Left renal cortex interstitium (tissue), 4 donors: ENCODE results near the gene PPP1R9B. TPM values are rescaled to one million over a fixed set of nuclear protein-coding genes. Genes with fewer than 3 reads are reported as not detected.

Experiments
- DNase-seq, 4 donors: peaks; one replicate each; pipeline ENCODE4 v3.0.0-alpha.2; 2013; ENCODE audit warnings: low read depth in 4 of 4, low spot score in 2 of 4, missing footprints in 1 of 4
- polyA plus RNA-seq, 4 donors: library from polyadenylated mRNA; unstranded; fragments of 120-200 nt; gene quantifications; one replicate each; pipeline ENCODE4 v1.2.1, GENCODE V29; 2013; ENCODE audit not compliant: insufficient read length in 4 of 4

The PPP1R9B gene
- polyA plus RNA-seq, 4 donors = 44.8 to 55.2 (median 47.6) TPM

DNA sequence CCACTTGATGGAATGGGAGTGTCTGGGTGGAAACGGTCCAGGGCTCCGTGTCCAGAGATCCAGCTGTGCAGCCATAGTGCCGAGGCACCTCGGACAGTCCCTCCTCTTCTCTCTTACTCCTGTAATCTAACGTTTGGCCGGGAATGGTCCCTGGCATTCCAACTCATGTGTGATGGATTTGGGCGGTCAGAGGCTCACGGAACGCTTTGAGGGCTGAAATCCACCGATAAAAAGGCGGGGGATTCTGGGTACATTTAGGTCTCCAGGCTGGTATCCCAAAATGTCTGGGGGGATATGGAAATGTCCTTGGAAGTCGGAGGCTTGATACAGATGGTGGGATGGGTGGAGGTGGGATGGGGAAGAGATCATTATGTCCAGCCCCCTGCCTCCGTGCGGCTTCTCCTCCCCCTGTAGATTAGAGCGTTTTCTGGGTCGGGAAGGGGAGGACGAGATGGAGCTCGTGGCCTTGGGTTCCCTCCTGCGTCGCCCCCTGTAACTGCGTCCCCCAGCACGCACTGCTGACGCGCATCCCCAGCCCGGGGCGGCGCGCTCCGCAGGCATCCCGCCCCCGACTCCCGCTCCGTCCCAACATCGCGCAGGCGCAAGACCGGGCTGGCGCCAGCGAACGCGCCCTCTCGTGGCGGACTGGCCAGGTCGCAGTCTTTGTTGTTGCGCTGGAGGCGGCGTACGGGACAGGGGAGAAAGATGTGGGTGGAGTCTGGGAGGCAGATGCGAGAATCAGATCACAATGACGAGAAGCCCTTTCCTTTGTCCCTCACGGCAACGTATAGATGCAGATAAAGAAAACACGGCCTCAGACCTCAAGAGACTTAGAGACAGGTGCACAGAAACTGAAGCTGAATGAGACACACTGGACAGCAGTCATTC, 10.8 kb upstream of the PPP1R9B start:
- peak; percentile 74 to 91 (median 85) for DNase-seq

DNA sequence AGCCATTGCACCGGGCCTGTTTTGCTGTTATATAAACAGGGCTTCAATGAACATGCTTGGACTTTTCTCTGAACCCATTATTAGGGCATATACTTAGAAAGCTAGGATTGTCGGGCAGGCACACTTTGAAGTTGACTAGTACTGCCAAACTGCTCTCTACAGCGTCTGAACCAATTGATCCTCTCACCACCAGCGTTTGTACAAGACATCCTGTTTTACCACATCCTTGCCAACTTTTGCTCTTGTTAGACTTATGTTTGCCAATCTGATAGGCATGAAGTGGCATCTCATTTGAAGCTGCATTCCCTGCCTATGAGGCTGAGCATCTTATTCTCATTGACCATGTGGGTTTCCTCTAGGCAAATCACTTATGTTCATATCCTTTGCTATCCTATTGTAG, 7.4 kb upstream of the PPP1R9B start:
- DNase-seq = no peak

DNA sequence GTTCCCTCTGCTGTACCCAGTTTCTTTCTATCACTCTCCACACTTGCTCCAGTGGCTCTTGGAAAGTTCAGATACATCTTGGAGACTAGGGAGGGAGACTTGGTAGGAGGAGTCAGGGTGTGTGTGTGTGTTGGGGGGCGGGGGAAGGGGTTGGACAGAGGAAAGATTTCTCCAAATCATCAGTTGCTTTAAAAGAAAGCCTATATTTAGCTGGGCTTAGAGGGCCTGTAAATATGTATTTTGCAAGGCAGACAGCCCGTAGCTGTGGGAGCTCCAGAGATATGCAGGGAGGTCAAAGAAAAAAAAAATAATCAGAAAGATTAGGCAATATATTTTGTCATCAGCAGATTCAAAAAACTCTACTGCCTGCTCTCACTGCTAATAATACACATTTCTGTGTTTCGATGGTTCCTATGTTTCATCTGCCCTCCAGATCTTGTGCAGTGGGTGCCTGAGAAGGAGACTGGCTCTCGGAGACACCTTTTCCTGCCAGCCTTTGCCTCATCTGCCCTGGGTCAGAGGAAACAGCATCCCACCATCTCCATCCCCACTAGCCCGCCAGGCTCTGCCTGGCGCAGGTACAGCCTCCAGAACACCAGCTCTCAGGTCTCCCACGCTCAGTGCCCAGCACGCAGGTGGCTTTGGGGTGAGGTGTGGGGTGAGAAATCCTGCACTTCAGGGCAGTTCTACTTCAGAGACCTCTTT, 4.8 kb upstream of the PPP1R9B start:
- no peak for DNase-seq

DNA sequence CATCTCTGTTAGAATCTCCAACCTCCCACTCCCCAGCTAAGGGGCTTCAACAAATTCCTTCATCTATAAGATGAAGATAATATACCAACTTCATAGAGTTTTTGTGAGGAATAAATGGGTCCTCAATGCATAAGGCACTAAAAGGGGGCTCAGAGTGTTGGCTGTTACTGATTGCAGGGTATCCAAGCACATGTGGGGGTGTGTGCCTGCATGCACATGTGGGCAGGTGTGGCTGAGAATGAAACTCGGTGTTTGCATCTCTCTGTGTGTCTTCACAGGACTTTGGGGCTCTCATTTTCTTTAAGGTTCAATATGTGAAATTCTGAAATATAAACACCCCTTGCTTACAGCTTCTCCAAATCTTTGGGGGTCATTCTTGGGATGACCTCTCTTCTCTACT, 4.1 kb upstream of the PPP1R9B start:
- no peak for DNase-seq

DNA sequence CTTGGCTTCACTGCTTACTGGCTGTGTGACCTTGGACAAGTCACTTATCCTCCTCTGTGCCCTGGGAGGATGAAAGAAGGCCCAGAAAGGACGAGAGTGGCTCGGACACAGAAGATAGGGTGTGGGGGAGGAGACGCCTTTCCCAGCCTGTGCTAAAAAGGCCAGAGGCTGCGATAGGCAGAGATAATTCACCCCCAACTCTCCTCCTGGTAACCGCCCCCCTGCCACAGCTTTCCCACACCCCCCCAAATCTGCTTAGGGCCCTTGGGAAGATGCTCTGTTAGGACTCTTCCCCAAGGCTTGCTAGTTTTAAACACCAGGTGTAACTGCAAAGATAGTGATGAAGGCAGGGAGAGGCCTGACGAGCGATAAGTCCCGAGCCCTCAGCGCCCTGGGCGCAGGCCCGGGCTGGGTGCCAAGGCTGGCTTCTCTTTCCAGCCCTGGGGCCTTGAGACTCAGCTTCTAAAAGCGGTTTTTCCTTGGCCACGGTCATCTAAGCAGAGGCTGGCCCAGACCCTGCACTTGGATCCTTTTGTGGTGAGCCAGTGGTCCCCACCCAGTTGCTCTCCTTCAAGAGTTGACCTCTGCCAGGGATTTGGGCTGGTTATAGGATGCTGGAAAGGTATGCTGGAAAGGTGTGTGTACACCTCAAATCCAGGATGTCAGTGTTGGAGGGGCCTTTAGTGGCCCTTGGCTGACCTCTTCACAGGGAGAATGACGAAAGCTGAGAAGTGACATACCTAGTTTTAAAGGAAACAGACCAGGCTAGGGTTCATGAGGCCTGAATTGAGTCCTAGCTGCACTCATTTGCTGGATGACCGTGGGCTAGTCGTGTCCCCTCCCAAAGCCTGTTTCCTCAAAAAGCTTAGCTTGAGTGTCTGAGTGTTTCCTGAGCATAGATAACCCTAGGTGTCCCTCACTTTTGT, 3.4 kb upstream of the PPP1R9B start:
- DNase-seq = no peak

DNA sequence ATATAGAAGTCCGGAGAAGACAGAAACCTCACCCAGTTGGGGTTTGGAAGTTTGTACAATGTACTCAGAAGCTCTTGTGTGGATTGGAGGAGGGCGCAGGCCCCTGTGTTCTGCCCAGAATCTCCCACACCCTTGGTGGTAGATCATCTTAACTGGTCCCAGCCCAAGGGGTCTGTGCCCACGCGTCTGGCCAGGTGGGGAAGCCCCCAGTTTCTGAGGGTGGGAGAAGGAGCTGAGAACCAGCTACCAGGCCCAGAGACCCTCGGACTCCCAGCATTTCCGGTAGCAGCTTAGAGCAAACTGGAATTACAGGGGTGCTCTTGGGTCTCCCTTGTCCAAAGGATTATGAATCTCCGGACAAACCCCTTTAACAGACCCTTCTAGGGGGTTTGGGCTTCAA, 2.3 kb upstream of the PPP1R9B start:
- no peak for DNase-seq

DNA sequence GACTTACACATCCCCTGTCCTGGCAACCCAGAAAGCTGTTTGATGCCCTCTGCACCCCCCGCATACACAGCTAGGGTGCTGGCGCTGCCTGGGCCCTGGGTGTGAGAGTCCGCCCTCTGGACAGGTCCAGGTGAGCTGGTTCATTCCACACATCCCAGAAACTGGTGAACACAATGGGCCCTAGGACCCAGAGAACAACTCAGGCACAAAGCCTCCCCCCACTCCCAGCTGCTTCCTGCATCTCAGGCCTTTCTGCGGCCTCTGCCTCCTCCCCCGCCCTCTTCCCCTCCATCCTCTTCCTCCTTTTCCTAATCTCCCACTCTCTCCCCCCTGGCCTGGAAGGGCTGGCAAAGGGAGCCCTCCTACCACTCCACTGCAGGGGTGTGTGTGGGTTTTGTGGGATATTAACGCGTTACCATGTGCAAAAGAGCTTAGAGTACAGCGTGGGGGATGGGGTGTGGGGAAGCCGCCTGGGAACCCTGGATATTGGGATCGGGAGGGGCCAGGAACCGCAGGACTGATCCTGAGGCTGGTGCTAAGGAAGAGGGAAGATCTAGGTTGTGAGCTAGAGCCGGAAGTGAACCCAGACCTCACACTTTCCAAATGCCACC, 1.6 kb upstream of the PPP1R9B start:
- DNase-seq = peak in 3 of 4 donors; percentile 81 to 89 (median 82)

DNA sequence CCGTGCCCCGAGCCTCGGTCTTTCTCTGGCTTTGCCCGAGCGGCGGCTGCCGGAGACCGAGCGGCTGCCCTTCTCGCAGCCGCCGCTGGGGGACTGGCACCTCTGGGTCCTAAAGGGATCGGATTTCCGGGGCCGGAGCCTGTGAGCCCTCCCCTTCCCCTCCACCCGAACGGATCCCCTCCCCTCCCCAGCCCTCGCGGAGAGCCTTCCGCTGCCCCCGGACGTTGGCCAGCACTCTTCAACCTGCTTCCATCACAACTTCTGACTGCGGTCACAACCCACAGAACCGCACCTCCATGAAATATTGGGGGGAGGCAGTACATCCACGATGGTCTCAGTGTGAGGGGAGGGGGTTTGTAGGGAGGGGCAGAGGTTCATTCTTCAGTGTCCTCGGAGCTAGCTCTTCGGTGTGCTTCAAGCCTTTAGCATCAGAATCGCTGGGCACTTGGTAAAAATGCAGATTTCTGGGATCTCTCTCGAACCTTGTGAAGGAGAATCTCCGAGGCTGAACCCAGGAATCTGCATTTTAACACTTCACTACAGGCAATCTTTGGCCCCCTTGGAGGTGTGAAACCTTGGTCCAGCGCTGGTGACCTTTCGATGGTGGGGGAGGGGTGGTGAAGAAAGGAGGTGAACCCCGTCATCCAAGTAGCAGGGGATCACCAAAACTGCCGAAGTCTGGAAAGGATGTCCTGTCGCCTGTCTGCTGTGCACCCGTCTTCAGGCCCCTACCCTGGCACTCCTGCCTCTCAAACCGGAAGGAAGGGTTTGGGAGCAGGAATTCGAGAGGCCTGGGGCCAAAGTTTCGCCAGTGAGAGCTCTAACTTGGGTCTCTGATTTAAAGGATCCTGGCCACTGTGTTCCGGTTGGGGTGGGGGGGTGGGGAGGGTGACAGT, 812 bp upstream of the PPP1R9B start:
- peak in 2 of 4 donors; percentile 70 to 79 for DNase-seq

DNA sequence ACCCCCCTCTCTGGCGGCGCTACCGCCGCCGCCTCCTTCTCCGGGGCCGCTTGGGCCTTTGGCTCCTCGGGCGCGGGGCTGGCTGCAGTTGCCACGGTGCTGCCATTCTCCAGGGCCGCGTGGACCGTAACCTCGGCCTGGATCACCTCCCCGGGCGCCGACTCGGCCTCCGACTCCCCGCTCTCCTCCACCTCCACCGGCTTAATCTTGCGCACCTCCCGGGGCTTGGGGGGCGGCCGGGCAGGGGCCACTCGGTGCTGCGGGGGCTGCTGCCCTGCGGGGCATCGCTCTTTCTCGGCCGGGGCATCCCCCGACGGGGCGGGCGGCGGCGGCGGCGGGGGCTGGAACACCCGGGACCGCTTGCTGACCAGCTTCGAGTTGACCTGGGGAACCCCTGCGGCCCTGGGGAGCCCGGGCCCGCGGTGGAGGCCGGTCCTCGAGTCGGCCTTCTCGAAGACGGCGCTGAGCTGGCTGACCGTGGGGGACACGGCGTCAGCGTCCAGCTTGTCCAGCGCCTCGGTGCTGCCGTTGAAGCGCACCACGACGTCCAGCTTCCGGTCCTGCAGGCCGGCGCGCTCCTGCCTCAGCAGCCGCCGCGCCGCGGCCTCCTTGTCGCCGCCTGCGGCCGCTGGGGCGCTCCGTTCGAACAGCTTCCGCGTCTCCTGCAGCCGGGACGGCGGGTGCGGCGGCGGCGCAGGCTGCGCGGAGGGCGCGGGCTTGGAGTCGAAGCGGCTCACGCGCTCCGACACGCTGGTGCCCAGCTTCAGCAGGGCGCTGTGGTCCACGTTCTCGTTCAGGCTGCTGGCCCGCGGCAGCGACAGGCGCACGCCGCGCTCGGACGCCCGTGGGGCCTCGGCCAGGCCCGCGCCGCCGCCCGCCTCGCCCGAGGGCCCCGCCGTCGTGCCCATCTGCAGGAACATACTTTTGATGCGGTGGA, 792 bp downstream of the PPP1R9B start:
- DNase-seq = no peak

DNA sequence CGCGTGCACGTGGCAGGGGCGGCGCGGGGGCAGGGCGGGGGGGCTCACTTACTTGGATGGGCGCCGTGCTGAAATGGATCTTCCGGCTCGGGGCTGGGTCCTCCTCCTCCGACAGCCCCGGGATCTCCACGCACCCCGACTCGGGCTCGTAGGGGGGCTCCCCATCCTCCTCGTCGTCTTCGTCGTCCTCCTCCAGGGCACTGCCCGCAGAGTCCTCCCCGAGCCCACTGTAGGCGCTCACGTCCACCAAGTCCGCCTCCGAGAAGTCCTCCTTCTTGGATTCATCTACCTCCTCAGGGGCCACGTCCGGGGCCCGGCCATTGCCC, 1.4 kb downstream of the PPP1R9B start:
- DNase-seq = no peak

DNA sequence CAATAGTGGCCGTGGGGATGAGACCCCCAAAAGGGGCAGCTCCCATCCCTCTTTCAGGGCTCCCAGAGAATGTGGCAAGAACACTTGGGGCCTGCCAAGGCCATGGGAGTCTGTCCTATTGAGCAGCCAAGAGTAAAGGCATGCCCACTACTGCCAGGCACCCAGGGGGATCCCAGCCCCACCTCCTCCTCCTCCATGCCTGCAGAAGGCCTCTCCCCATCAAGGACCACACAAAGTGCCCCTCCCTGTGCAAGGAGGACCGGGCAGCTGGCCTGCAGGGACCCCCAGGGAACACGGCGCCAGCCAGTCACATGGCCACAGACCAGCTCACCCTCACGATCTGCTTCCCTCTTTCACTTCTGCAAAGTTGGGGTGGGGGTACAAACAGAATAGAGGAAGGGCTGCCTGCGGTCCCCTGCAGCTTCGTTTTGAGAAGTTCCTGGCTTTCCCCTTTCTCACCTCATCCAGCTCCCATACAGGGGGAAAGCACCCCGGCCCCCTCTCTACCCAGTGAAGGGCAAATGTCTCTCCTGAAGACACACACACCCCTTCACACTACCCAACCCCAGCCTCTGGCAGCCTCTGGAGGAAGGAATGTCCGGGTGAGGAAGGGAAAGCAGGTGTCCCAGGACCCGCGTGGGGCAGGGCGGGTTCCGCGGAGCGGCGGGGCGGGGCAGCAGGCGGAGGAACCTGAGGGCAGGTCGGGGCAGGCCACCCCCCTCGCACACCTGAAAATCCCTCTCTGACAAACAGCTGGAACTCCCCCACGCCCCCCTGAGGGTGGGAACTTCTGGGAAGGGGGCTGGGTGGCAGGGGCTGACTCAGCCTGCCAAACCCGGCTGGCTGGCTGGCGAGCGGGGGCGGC, 2.0 kb downstream of the PPP1R9B start:
- no peak for DNase-seq

DNA sequence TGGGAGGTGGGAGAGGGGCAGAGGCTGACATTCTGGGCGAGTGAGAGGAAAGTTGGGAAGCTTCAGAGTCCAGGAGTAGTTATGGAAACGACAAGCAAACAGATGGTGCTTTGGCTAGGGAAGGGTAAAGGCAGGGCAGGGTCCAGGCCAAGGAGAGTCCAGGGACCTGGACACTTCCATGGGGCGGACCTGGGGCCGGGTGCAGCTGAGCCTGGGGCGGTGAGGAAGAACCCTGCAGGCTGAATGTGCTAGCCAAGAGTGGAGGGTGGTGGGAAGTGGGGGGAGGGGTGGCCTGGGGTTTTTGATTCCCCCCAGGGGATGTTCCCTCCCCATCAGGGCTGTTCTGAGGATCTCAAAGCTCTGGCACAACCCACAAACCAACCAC, 2.6 kb downstream of the PPP1R9B start:
- DNase-seq = no peak

DNA sequence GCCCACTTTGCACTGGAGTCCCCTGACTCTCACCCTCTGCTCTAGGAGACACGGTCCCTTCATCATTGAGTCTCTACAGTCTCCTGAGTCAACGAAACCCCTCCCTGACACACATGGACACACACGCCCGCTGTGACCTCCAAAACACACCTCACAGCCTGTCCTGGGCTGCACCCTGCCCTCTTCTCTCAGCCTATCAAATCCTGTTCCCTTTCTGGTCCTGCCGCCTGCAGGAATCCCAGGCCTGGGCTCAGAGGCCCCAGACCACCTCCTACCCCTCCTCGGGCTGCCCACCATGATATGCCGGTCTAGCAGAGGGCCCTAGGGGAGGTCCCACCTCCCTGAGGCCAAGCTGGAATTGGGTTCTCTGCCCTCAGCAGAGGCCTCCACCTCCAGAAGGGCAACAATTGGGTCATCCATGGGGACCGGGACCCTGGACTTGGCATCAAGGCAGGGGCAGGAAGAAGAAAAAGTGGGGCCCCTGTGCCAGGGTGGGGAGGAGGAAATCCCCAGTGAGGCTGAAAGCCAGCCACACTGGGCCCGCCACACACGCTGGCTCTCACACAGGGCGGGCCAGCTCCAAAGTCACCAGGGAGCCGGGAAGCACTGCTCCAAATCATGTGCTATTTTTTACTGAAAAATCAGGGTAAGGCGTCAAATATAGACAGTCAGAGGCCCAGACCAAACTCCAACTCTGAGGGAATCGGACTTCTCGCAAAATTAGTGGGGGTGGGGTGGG, 3.4 kb downstream of the PPP1R9B start:
- no peak for DNase-seq

DNA sequence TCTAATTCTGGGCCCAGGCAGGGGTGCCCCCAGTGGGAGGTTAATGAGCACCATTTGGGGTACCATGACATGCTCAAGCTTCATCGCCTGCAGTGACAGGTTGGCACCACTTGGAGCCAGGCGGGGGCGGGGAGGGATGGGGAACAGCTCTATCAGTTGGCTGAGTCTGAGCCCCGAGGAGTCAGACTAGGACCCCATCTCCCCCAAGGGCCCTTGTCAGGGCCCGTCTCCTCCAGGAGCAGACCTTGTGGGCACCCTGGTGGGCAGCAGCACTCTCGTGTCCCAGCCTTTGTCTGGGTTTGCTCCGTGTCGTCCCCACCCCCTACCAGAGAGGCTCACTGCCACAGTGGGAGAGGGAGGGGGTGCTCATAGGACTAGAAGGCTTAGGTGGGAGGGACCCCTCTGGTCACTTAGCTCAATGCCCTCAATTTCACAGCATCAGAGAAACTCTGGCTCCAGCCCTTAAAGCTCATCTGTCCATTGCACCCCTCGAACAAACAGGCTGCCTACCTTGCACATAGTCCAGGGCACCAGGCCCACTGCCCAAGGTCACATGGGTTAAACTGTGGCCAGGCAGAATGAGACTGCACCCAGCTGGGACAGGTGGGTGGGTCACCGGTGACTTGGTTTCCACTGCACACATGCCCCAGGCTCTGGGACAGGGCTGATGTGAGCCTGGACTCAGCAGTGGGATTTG, 4.1 kb downstream of the PPP1R9B start:
- DNase-seq = no peak

DNA sequence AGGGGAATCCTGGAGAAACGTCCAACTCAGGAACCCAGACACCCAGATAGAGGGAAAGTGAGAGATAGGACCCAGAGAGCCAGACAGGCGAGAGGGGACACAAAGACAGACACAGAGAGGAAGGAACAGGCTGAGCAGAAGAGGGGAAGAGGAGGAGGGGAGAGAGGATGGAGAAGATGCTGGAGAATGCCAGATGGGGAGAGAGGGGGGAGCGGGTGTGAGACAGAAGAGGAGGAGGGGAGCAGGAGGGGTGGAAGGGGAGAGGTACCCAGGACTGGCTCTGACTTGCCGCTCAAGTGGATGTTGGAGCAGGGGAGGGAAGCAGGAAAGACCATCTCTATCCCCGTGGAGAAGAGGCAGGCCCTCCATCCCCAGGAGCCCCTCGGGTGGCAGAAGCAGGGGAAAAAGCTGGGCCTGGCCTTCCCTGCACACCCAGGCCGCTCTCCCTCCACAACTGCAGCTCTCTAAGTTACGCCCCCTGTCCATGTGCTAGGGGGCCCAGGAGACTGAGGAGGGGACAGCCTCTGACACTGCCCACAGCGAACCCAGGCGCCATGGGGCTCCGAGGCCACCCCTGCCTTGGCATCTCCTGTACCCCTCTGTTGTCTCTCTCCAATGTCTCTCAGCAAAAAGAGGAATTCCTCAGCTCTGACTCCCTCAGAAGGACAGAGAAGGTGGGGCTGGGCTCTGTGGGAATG, 4.8 kb downstream of the PPP1R9B start:
- no peak for DNase-seq
